Kidney epithelial cell (primary cell): ENCODE data around the gene FMC1. TPM values are rescaled to one million over a fixed set of nuclear protein-coding genes. Genes with fewer than 3 reads are reported as not detected.

Source experiments
- DNase-seq: peaks from one replicate; pipeline ENCODE4 v3.0.0-alpha.2; 2010; ENCODE audit warnings: low read depth
- H3K27me3 ChIP-seq: 2 replicates; pipeline ENCODE4 v1.6.0; 2011; ENCODE audit warnings: low read length; ENCODE audit not compliant: control insufficient read depth, insufficient read depth
- H3K36me3 ChIP-seq: 2 replicates; pipeline ENCODE4 v1.5.1; 2011; ENCODE audit warnings: low read length; ENCODE audit not compliant: control insufficient read depth, insufficient read depth
- H3K4me3 ChIP-seq: 2 replicates; pipeline ENCODE4 v1.5.1; 2011; ENCODE audit warnings: low read depth, mild to moderate bottlenecking, control low read depth, low read length
- total RNA-seq: library from RNA; depleted of rRNA; stranded (reverse); fragments of >200 nt; gene quantifications from 2 replicates; pipeline ENCODE4 v1.2.3, GENCODE V29; 2015
- TF ChIP-seq, protein P1 (sequence below): IDR thresholded peaks from 2 replicates; pipeline ENCODE4 v1.5.1; 2011; ENCODE audit warnings: mild to moderate bottlenecking, moderate library complexity, low read length, control low read depth, inconsistent platforms; ENCODE audit not compliant: insufficient read depth, poor library complexity, severe bottlenecking

Gene FMC1
- total RNA-seq, 1 donor from 2014 or later: 8.3 TPM

DNA sequence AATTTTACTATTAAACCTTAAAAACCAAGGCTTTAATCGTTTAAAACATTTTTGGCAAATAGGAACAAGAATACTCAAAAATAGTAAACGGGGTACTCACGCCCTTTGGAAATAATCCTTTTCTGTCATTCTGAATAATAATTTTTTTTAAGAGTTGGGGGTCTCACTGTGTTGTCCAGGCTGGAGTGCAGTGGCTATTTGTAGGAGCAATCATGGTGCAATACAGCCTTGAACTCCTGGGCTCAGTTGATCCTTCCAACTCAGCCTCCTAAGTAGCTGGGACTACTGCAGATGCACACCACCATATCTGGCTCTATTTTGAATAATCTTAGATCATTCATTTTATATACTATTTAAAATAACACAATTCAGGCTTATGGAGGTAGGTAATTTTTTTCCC is 43.5 kb downstream of the FMC1 start:
- TF ChIP-seq, protein P1, sequence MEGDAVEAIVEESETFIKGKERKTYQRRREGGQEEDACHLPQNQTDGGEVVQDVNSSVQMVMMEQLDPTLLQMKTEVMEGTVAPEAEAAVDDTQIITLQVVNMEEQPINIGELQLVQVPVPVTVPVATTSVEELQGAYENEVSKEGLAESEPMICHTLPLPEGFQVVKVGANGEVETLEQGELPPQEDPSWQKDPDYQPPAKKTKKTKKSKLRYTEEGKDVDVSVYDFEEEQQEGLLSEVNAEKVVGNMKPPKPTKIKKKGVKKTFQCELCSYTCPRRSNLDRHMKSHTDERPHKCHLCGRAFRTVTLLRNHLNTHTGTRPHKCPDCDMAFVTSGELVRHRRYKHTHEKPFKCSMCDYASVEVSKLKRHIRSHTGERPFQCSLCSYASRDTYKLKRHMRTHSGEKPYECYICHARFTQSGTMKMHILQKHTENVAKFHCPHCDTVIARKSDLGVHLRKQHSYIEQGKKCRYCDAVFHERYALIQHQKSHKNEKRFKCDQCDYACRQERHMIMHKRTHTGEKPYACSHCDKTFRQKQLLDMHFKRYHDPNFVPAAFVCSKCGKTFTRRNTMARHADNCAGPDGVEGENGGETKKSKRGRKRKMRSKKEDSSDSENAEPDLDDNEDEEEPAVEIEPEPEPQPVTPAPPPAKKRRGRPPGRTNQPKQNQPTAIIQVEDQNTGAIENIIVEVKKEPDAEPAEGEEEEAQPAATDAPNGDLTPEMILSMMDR: no peak
- Histone ChIP-seq H3K36me3 (no peaks in the 10 kb centered on the region), H3K4me3 (no peak overlapping the region), H3K27me3 (no peaks in the 10 kb centered on the region)
- DNase-seq: no peak

DNA sequence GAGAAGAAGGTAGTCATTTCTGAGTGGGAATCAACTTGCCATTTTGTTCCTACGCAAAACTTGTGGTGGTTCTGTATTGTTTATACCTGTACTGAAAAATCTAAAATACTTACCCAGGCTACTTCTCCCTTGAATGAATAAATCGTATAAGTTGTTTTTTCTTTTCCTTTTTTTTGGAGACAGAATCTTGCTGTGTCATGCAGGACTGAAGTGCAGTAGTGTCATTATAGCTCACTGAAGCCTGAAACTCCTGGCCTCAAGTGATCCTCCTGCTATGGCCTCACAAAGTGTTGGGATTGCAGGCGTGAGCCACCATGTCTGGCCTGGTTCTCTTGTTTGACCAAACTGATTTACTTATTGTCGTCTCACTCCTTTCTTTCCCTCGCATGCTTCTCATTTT is 46.5 kb downstream of the FMC1 start:
- Histone ChIP-seq H3K4me3 (no peak overlapping the region), H3K36me3 (no peaks in the 10 kb centered on the region), H3K27me3 (no peaks in the 10 kb centered on the region)
- DNase-seq: no peak
- TF ChIP-seq, protein P1: no peak

DNA sequence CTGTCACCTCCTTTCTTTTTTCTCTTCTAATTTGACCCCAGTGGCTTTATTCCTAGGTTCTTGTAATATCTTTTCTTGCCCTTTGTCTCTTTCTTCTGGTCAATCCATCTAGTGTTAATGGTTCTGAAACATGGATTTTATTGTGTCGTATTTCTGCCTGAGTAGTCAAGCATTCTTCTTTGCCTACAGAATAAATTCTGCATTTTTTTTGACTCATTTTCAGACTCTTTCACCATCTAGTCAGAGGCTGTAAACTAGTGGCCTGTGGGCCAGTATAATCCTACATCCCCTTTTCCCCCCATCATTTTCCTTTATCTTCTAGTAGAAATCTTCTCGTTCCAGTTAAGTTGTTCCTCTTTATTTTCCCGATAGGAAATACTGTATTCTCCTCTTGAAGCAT is 48.0 kb downstream of the FMC1 start:
- Histone ChIP-seq H3K36me3 (no peaks in the 10 kb centered on the region), H3K4me3 (no peak overlapping the region), H3K27me3 (no peaks in the 10 kb centered on the region)
- no peak for DNase-seq
- TF ChIP-seq, protein P1: no peak

DNA sequence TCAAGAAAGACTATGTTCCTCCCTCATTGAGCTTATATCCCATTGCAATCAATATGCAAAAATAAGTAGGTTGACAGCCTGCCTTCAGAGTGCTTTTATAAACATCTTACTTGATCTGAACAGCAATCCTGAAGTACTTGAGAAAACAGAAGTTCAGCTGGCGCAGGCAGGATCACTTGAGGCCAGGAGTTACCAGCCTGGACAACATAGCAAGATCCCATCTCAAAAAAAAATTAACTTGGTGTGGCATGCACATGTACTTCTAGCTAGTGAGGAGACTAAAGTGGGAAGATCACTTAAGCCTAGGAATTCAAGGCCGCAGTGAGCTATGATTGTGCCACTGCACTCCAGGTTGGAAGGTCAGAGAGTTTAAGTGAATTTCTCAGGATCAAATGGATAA is 48.6 kb downstream of the FMC1 start:
- TF ChIP-seq, protein P1: no peak
- Histone ChIP-seq H3K4me3 (no peak overlapping the region), H3K36me3 (no peaks in the 10 kb centered on the region), H3K27me3 (no peaks in the 10 kb centered on the region)
- no peak for DNase-seq

DNA sequence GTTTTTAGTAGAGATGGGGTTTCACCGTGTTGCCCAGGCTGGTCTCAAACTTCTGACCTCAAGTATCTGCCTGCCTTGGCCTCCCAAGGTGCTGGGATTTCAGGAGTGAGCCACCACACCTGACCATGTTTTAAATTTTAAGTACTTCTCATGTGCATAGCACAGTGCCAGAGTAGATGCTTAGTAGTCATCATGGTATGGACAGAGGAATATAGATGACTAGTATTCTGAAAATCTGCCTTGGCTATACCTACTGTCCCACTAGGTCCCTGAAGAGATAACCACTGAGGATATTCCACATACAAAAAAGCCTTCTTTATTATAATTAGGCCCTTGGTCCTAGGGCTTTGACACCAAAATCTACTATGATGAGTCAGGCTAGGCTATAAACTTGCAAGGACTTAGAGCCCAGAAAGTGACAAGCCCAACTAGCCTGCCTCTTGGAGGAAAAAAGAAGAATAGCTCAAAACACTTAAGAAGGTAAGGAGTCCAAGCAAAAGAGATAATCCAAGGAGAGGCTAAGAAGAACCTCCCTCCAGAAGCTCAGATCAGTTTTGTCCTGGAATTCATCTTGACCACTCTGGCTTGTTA is 52.6 kb downstream of the FMC1 start:
- no peak overlapping the region for H3K4me3 ChIP-seq
- no peaks in the 10 kb centered on the region for H3K27me3 ChIP-seq
- H3K36me3 ChIP-seq: no peaks in the 10 kb centered on the region
- TF ChIP-seq, protein P1: no peak
- DNase-seq: no peak

DNA sequence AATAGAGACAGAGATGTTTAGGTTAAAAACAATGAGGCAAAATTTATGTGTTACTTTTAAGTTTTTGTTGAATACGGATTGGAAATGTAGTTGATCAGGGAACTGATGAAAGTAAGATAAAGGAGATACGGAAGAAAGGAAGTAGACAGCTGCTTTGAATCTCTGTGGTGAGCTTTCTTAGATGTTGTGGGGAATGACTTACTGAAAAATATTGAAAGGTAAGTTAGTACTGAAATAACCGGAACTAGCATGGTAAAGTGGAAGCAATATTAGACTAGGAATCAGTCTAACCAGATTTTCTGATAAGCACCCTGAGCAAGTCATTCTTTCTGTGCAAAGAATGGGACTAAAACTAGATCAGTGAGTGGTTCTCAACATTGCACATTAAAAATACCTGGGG is 53.4 kb downstream of the FMC1 start:
- Histone ChIP-seq H3K36me3 (no peaks in the 10 kb centered on the region), H3K4me3 (no peak overlapping the region), H3K27me3 (no peaks in the 10 kb centered on the region)
- DNase-seq: no peak
- TF ChIP-seq, protein P1: no peak
